Measurements from ENCODE around the gene DOCK2. TPM values are rescaled to one million over a fixed set of nuclear protein-coding genes. Genes with fewer than 3 reads are reported as not detected.

Gene DOCK2
- total and polyA plus RNA-seq, 2 donors (not counting 1 experiment from before 2014, with no cell fraction given), result 112 to 330 TPM

- no peak overlapping the region for H3K4me3 Mint-ChIP-seq
- POLR2A ChIA-PET, result no interaction called here
- no peaks in the 10 kb centered on the region for H3K27me3 Mint-ChIP-seq
- peaks cover 4% of the 10 kb centered on the region for H3K4me1 Mint-ChIP-seq
- no peak overlapping the region for H3K4me3 ChIP-seq (ENCODE audit: control extremely low read depth in 1 of 5, extremely low read depth in 1 of 5, insufficient read depth in 1 of 5, low read depth in 2 of 5, low read length in 4 of 5)
- peaks cover 19% of the 10 kb centered on the region for H3K79me2 ChIP-seq (ENCODE audit: control insufficient read depth, insufficient read depth, low read length)
- H3K4me1 ChIP-seq (ENCODE audit: control insufficient read depth in 2 of 2, insufficient read depth in 2 of 2, low read length in 2 of 2), result no peaks in the 10 kb centered on the region
- no peaks in the 10 kb centered on the region for H3K9me3 ChIP-seq (ENCODE audit: control extremely low read depth in 1 of 3, control insufficient read depth in 2 of 3, insufficient read depth in 1 of 3, low read length in 2 of 3)
- no peak overlapping the region for H3K4me2 ChIP-seq (replicated peaks; ENCODE audit: low read depth, low read length, poor library complexity, severe bottlenecking)
- H3K9ac ChIP-seq (ENCODE audit: low read length), result no peak overlapping the region
- no peak for TF ChIP-seq CTCF (IDR thresholded peaks at IDR 0.05)
- TF ChIP-seq EZH2 (IDR thresholded peaks at IDR 0.05; ENCODE audit: borderline replicate concordance, insufficient read depth, low read depth, low read length, poor library complexity, severe bottlenecking), result no peak
- peaks cover 0 to 53% of the 10 kb centered on the region in 2 experiments for H3K36me3 ChIP-seq (replicated peaks in 1 of 2; ENCODE audit: control extremely low read depth in 1 of 2, control insufficient read depth in 1 of 2, extremely low read depth in 1 of 2, insufficient read depth in 2 of 2, low read length in 1 of 2)
- H4K20me1 ChIP-seq (ENCODE audit: control insufficient read depth, insufficient read depth, low read length, poor library complexity, severe bottlenecking), result peaks cover 13% of the 10 kb centered on the region
- H3K27ac ChIP-seq (ENCODE audit: low read length in 2 of 2), result no peak overlapping the region
- CTCF ChIA-PET, result interaction anchor here (1.5 kb wide), 1 partner anchor 20 kb away, joined by 3 read pairs; no protein-coding TSS in a partner anchor
- intact Hi-C loops (cut with micrococcal nuclease), result no loop called here
- WGBS (ENCODE audit: insufficient coverage), result 90% methylated on average over 1 of the region's 2 CpGs
- no peak for DNase-seq
- H2AFZ ChIP-seq (ENCODE audit: insufficient read depth, low read depth, low read length, poor library complexity, severe bottlenecking), result no peak overlapping the region
- ATAC-seq (ENCODE audit: low read depth), result no peak
- H3K27me3 ChIP-seq (replicated peaks in 1 of 4; ENCODE audit: control extremely low read depth in 1 of 4, control insufficient read depth in 3 of 4, insufficient read depth in 4 of 4, low read length in 3 of 4), result no peaks in the 10 kb centered on the region
- no peak overlapping the region for H3K27ac Mint-ChIP-seq
- H3K9me3 Mint-ChIP-seq (ENCODE audit: insufficient read depth), result no peaks in the 10 kb centered on the region
Observed at GRCh38 chr5:169797577-169797976, 160.5 kb downstream of the DOCK2 start.

DNA sequence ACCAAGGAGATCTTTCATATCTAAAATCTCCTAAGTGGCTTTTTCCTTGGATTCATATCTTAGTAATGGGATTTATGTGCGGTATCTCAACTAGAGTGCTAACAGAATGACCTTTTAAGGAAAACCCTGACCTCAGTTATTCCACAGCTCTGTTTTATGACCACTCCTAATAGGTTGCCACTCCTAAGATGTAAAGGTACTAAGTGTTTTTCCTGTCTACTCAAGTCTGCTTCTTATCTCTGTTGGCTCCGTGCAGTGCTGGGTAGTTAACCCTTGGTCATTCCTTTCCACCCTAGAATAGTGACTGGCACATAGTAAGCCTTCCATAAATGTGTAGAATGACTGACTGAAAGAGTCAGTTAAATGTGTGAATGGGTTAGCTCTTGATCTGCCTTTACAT, 161.4 kb downstream of the DOCK2 start:
- ChIA-PET CTCF (interaction anchor here (1.5 kb wide), 1 partner anchor 20 kb away, joined by 3 read pairs; no protein-coding TSS in a partner anchor), POLR2A (no interaction called here)
- no peaks in the 10 kb centered on the region for H3K9me3 ChIP-seq (ENCODE audit: control extremely low read depth in 1 of 3, control insufficient read depth in 2 of 3, insufficient read depth in 1 of 3, low read length in 2 of 3)
- peaks cover 1 to 52% of the 10 kb centered on the region in 2 experiments for H3K36me3 ChIP-seq (replicated peaks in 1 of 2; ENCODE audit: control extremely low read depth in 1 of 2, control insufficient read depth in 1 of 2, extremely low read depth in 1 of 2, insufficient read depth in 2 of 2, low read length in 1 of 2)
- H3K27ac ChIP-seq (ENCODE audit: low read length in 2 of 2), result no peak overlapping the region
- H3K4me2 ChIP-seq (replicated peaks; ENCODE audit: low read depth, low read length, poor library complexity, severe bottlenecking), result no peak overlapping the region
- no peak overlapping the region for H3K4me3 Mint-ChIP-seq
- H3K4me1 ChIP-seq (ENCODE audit: control insufficient read depth in 2 of 2, insufficient read depth in 2 of 2, low read length in 2 of 2), result no peaks in the 10 kb centered on the region
- H3K27ac Mint-ChIP-seq, result peak overlapping the region; percentile 11
- DNase-seq (no peak), ATAC-seq (ENCODE audit: low read depth) (no peak)
- peaks cover 25% of the 10 kb centered on the region for H3K79me2 ChIP-seq (ENCODE audit: control insufficient read depth, insufficient read depth, low read length)
- H3K4me3 ChIP-seq (ENCODE audit: control extremely low read depth in 1 of 5, extremely low read depth in 1 of 5, insufficient read depth in 1 of 5, low read depth in 2 of 5, low read length in 4 of 5), result no peak overlapping the region
- H2AFZ ChIP-seq (ENCODE audit: insufficient read depth, low read depth, low read length, poor library complexity, severe bottlenecking), result no peak overlapping the region
- H3K4me1 Mint-ChIP-seq, result peaks cover 5% of the 10 kb centered on the region
- H3K27me3 Mint-ChIP-seq, result no peaks in the 10 kb centered on the region
- WGBS (ENCODE audit: insufficient coverage), result no CpG with 5 or more reads among the region's 2 CpGs
- TF ChIP-seq CTCF (IDR thresholded peaks at IDR 0.05), result no peak
- TF ChIP-seq EZH2 (IDR thresholded peaks at IDR 0.05; ENCODE audit: borderline replicate concordance, insufficient read depth, low read depth, low read length, poor library complexity, severe bottlenecking), result no peak
- H4K20me1 ChIP-seq (ENCODE audit: control insufficient read depth, insufficient read depth, low read length, poor library complexity, severe bottlenecking), result peaks cover 13% of the 10 kb centered on the region
- no peaks in the 10 kb centered on the region for H3K9me3 Mint-ChIP-seq (ENCODE audit: insufficient read depth)
- H3K9ac ChIP-seq (ENCODE audit: low read length), result no peak overlapping the region
- intact Hi-C loops (cut with micrococcal nuclease), result no loop called here
- no peaks in the 10 kb centered on the region for H3K27me3 ChIP-seq (replicated peaks in 1 of 4; ENCODE audit: control extremely low read depth in 1 of 4, control insufficient read depth in 3 of 4, insufficient read depth in 4 of 4, low read length in 3 of 4)
